ENCODE data around the gene ABCC8. TPM values are rescaled to one million over a fixed set of nuclear protein-coding genes. Genes with fewer than 3 reads are reported as not detected.

The ABCC8 gene
- polyA plus RNA-seq, 1 of the 3 experiments (the other 2 are of a cell fraction) = 1.1 TPM

GRCh38 chr11:17410606-17411379 is 65.9 kb downstream of the ABCC8 start:
- no peaks in the 10 kb centered on the region for H3F3A ChIP-seq (replicated peaks; ENCODE audit: insufficient read depth)
- H2AFZ ChIP-seq (ENCODE audit: low read depth) = no peak overlapping the region
- ChIA-PET CTCF (interaction anchor here (0.7 to 1.6 kb wide), 3 partner anchors 24 to 94 kb away, joined by 3 to 5 read pairs (median 4); no protein-coding TSS in a partner anchor), POLR2A (no interaction called here)
- WGBS (ENCODE audit: low lambda C conversion rate) = 48% methylated on average over 11 of the region's 11 CpGs
- TF ChIP-seq RAD21 (IDR thresholded peaks at IDR 0.05; ENCODE audit: low read length) (no peak), FOXM1 (IDR thresholded peaks at IDR 0.05; ENCODE audit: low read depth) (no peak), RFX5 (IDR thresholded peaks at IDR 0.05; ENCODE audit: low read length) (no peak), NRF1 (IDR thresholded peaks at IDR 0.05; ENCODE audit: low read depth, low read length) (no peak), SIN3A (IDR thresholded peaks at IDR 0.05; ENCODE audit: borderline replicate concordance, low read depth, low read length) (no peak), CTCF (IDR thresholded peaks at IDR 0.05) (no peak), ZBTB33 (IDR thresholded peaks at IDR 0.05; ENCODE audit: borderline replicate concordance, low read depth) (no peak), GABPA (IDR thresholded peaks at IDR 0.05; ENCODE audit: low read depth) (no peak)
- H3K9me3 ChIP-seq = no peaks in the 10 kb centered on the region
- H3K4me1 ChIP-seq (ENCODE audit: control insufficient read depth in 1 of 2, insufficient read depth in 2 of 2, low read depth in 1 of 2, low read length in 1 of 2) = peaks cover 0 to 9% of the 10 kb centered on the region in 2 experiments; a peak in 1 of 4 replicates
- H3K9ac ChIP-seq = no peak overlapping the region
- no peak overlapping the region for H3K4me3 ChIP-seq (ENCODE audit: low read depth in 2 of 2, low read length in 1 of 2)
- H3K27ac ChIP-seq (ENCODE audit: low read depth in 2 of 2, low read length in 1 of 2) = no peak overlapping the region
- no peaks in the 10 kb centered on the region for H3K27me3 ChIP-seq (ENCODE audit: insufficient read depth)
- no peaks in the 10 kb centered on the region for H3K79me2 ChIP-seq (ENCODE audit: insufficient read depth)
- no peak overlapping the region for H3K4me2 ChIP-seq
- H3K36me3 ChIP-seq (replicated peaks in 1 of 2; ENCODE audit: control insufficient read depth in 1 of 2, insufficient read depth in 2 of 2, low read length in 1 of 2) = no peaks in the 10 kb centered on the region
- no peak for DNase-seq
- H4K20me1 ChIP-seq (ENCODE audit: insufficient read depth) = no peaks in the 10 kb centered on the region
- H3K9me2 ChIP-seq = no peaks in the 10 kb centered on the region

- POLR2A ChIA-PET = interaction anchor here (0.7 kb wide), 1 partner anchor 340 kb away, joined by 5 read pairs; no protein-coding TSS in a partner anchor
These were observed 68.0 kb downstream of the ABCC8 start for GRCh38 chr11:17408641-17409040.

More at GRCh38 chr11:17408641-17409040, 68.0 kb downstream of the ABCC8 start:
- Histone ChIP-seq H2AFZ (ENCODE audit: low read depth) (no peak overlapping the region), H3K9me3 (no peaks in the 10 kb centered on the region), H3K79me2 (ENCODE audit: insufficient read depth) (no peaks in the 10 kb centered on the region), H3K4me3 (ENCODE audit: low read depth in 2 of 2, low read length in 1 of 2) (no peak overlapping the region), H3K9ac (no peak overlapping the region), H3K4me1 (ENCODE audit: control insufficient read depth in 1 of 2, insufficient read depth in 2 of 2, low read depth in 1 of 2, low read length in 1 of 2) (peaks cover 0 to 16% of the 10 kb centered on the region in 2 experiments; a peak in 1 of 4 replicates), H3K27ac (ENCODE audit: low read depth in 2 of 2, low read length in 1 of 2) (no peak overlapping the region), H3K9me2 (no peaks in the 10 kb centered on the region), H3F3A (replicated peaks; ENCODE audit: insufficient read depth) (no peaks in the 10 kb centered on the region), H3K36me3 (replicated peaks in 1 of 2; ENCODE audit: control insufficient read depth in 1 of 2, insufficient read depth in 2 of 2, low read length in 1 of 2) (no peaks in the 10 kb centered on the region), H4K20me1 (ENCODE audit: insufficient read depth) (no peaks in the 10 kb centered on the region), H3K4me2 (no peak overlapping the region), H3K27me3 (ENCODE audit: insufficient read depth) (no peaks in the 10 kb centered on the region)
- TF ChIP-seq CTCF (IDR thresholded peaks at IDR 0.05) (no peak), GABPA (IDR thresholded peaks at IDR 0.05; ENCODE audit: low read depth) (no peak), MEF2A (IDR thresholded peaks at IDR 0.05; ENCODE audit: borderline replicate concordance, low read depth) (no peak), EZH2phosphoT487 (IDR thresholded peaks at IDR 0.05; ENCODE audit: borderline replicate concordance, low read depth) (no peak), NFIC (IDR thresholded peaks at IDR 0.05; ENCODE audit: borderline replicate concordance) (no peak), RFX5 (IDR thresholded peaks at IDR 0.05; ENCODE audit: low read length) (no peak), SIN3A (IDR thresholded peaks at IDR 0.05; ENCODE audit: borderline replicate concordance, low read depth, low read length) (no peak), ZBTB33 (IDR thresholded peaks at IDR 0.05; ENCODE audit: borderline replicate concordance, low read depth) (no peak), FOXJ3 (CRISPR knock-in tag; IDR thresholded peaks at IDR 0.05) (no peak)
- 82% methylated on average over 5 of the region's 7 CpGs for WGBS (ENCODE audit: low lambda C conversion rate)
- DNase-seq = no peak
- CTCF ChIA-PET = interaction anchor here (0.7 to 4.2 kb wide), 6 partner anchors 20 to 120 kb away, joined by 3 to 13 read pairs (median 6); partner anchors contain the start of gene KCNJ11

Data from SK-N-SH (cell line).